ENCODE measurements around the gene FBXO41.

- TF ChIP-seq CTCF (IDR thresholded peaks at IDR 0.05) = no peak
- no peak for TF ChIP-seq GATA2 (CRISPR knock-in tag; IDR thresholded peaks at IDR 0.05)
- no peak for TF ChIP-seq SIN3A (IDR thresholded peaks at IDR 0.05; ENCODE audit: borderline replicate concordance, low read depth, low read length)
- no peak for TF ChIP-seq RAD21 (IDR thresholded peaks at IDR 0.05; ENCODE audit: low read length)
- TF ChIP-seq CHD2 (IDR thresholded peaks at IDR 0.05; ENCODE audit: low read length, partially characterized antibody) = no peak
- TF ChIP-seq PBX3 (IDR thresholded peaks at IDR 0.05) = no peak
- no peak for TF ChIP-seq EP300 (IDR thresholded peaks at IDR 0.05; ENCODE audit: borderline replicate concordance in 1 of 2, low read depth in 1 of 2, low read length in 1 of 2)
- TF ChIP-seq MAX (IDR thresholded peaks at IDR 0.05; ENCODE audit: low read depth) = no peak
- no peak for TF ChIP-seq RCOR1 (IDR thresholded peaks at IDR 0.05; ENCODE audit: low read length)
- no peak for TF ChIP-seq ELF1 (IDR thresholded peaks at IDR 0.05)
- no peak for TF ChIP-seq TAF1 (IDR thresholded peaks at IDR 0.05; ENCODE audit: borderline replicate concordance, low read depth, low read length)
These were observed 73.6 kb downstream of the FBXO41 start for GRCh38 chr2:73210696-73211095.

Measured in SK-N-SH (cell line).